Ishikawa (cell line): ENCODE results near the gene FAM8A1.

Source experiments
- CEBPB ChIP-seq: IDR thresholded peaks from 2 replicates; pipeline ENCODE4 v1.6.1; 2012
- CREB1 ChIP-seq: IDR thresholded peaks from 2 replicates; pipeline ENCODE4 v1.6.1; 2012; ENCODE audit warnings: low read depth
- EP300 ChIP-seq: IDR thresholded peaks from 2 replicates; pipeline ENCODE4 v1.6.1; 2012; ENCODE audit warnings: borderline replicate concordance
- MAX ChIP-seq: IDR thresholded peaks from 2 replicates; pipeline ENCODE4 v1.6.1; 2012
- RAD21 ChIP-seq: IDR thresholded peaks from 2 replicates; pipeline ENCODE4 v1.6.1; 2012; ENCODE audit warnings: low read depth
- REST ChIP-seq: IDR thresholded peaks from 2 replicates; pipeline ENCODE4 v1.6.1; 2012; ENCODE audit warnings: low read depth, mild to moderate bottlenecking
- TCF12 ChIP-seq: IDR thresholded peaks from 2 replicates; pipeline ENCODE4 v1.6.1; 2012; ENCODE audit warnings: low read depth
- TEAD4 ChIP-seq: IDR thresholded peaks from 2 replicates; pipeline ENCODE4 v1.6.1; 2012
- YY1 ChIP-seq: IDR thresholded peaks from 2 replicates; pipeline ENCODE4 v1.6.1; 2012; ENCODE audit warnings: low read depth
- ZBTB7A ChIP-seq: IDR thresholded peaks from 2 replicates; pipeline ENCODE4 v1.6.1; 2012; ENCODE audit warnings: low read depth

- TF ChIP-seq CREB1 (no peak), MAX (no peak), EP300 (no peak), TEAD4 (no peak), YY1 (no peak), CEBPB (no peak), REST (no peak), RAD21 (no peak), ZBTB7A (no peak), TCF12 (no peak)
Measured at GRCh38 chr6:17551383-17551958, 48.6 kb upstream of the FAM8A1 start.
